Kidney (tissue), 14 donors: Measurements from ENCODE around the gene ATP2A3. TPM values are rescaled to one million over a fixed set of nuclear protein-coding genes. Genes with fewer than 3 reads are reported as not detected.

ENCODE experiments used
- DNase-seq, 5 donors: peaks; one replicate each; pipeline ENCODE4 v3.0.0-alpha.2; 2013 to 2020
- FAIRE-seq: peaks from 2 replicates; lab custom pipeline; 2012; peaks lifted over from hg19 to GRCh38; lab: Jason Lieb, UNC
- H3K27ac ChIP-seq, 2 donors: one replicate each; pipeline ENCODE4 v1.7.0; 2013; ENCODE audit warnings: low read depth in 2 of 2, low read length in 2 of 2, inconsistent platforms in 1 of 2
- H3K27me3 ChIP-seq: one replicate; pipeline ENCODE4 v1.7.1; 2013; ENCODE audit warnings: low read length, inconsistent platforms; ENCODE audit not compliant: control insufficient read depth, insufficient read depth
- H3K36me3 ChIP-seq, 3 donors: one replicate each; pipeline versions ENCODE4 v1.7.0 to v1.7.1; 2013; ENCODE audit warnings: low read length in 3 of 3, control low read depth in 1 of 3, inconsistent platforms in 1 of 3; ENCODE audit not compliant: insufficient read depth in 3 of 3, control insufficient read depth in 2 of 3
- H3K4me1 ChIP-seq, 3 donors: one replicate each; pipeline versions ENCODE4 v1.7.0 to v1.7.1; 2013; ENCODE audit warnings: low read length in 3 of 3, inconsistent platforms in 1 of 3, low read depth in 1 of 3; ENCODE audit not compliant: control insufficient read depth in 2 of 3, insufficient read depth in 2 of 3
- H3K4me3 ChIP-seq, 3 donors: one replicate each; pipeline versions ENCODE4 v1.7.0 to v1.8.1; 2013; ENCODE audit warnings: low read length in 3 of 3, control low read depth in 1 of 3, inconsistent platforms in 1 of 3
- H3K9ac ChIP-seq, 3 donors: one replicate each; pipeline versions ENCODE4 v1.7.0 to v1.7.1; 2013; ENCODE audit warnings: low read length in 3 of 3, control low read depth in 1 of 3, inconsistent platforms in 1 of 3
- H3K9me3 ChIP-seq, 3 donors: one replicate each; pipeline versions ENCODE4 v1.7.0 to v1.7.1; 2013; ENCODE audit warnings: low read length in 3 of 3, control low read depth in 1 of 3, inconsistent platforms in 1 of 3; ENCODE audit not compliant: control insufficient read depth in 2 of 3, insufficient read depth in 1 of 3
- intact Hi-C: fragments of 100-400 bp; cut with DNase I; formaldehyde crosslinking; loops from one replicate; pipeline ENCODE4 v1.11.1; 2022
- polyA plus RNA-seq: library from polyadenylated mRNA; stranded (reverse); fragments of 350-450 nt; fragmentation: Illumina TruSeq; extraction: RNeasy Lipid Tissue Mini Kit (QIAGEN cat#74804); gene quantifications from one replicate; pipeline ENCODE4 v1.2.3, GENCODE V29; 2014; ENCODE audit warnings: low read depth, low replicate concordance; ENCODE audit not compliant: insufficient read depth
- total RNA-seq: library from RNA; stranded (reverse); fragmentation: NEBNext Ultra II Directional; extraction: Animal tissue kit (Norgen Biotek cat#: 25700); gene quantifications from one replicate; pipeline ENCODE4 v1.2.1, GENCODE V29; 2021
- TF ChIP-seq, protein P1 (sequence below): IDR thresholded peaks from 3 replicates; pipeline ENCODE4 v1.5.1; 2012; ENCODE audit warnings: mild to moderate bottlenecking, moderate library complexity, borderline replicate concordance; ENCODE audit not compliant: insufficient read depth; ENCODE audit errors: extremely low read depth
- donor health status: control.
- donor health status: control.
- donor health status: control.
- donor health status: control.
- donor health status: control.
- donor health status: DM: yes; HTN: yes; CAD: no.
- donor health status: Normal renal cell carcinoma (clear cell type).

ATP2A3 gene
- total and polyA plus RNA-seq, 2 donors from 2014 or later, result 9.4 to 52.1 TPM

DNA sequence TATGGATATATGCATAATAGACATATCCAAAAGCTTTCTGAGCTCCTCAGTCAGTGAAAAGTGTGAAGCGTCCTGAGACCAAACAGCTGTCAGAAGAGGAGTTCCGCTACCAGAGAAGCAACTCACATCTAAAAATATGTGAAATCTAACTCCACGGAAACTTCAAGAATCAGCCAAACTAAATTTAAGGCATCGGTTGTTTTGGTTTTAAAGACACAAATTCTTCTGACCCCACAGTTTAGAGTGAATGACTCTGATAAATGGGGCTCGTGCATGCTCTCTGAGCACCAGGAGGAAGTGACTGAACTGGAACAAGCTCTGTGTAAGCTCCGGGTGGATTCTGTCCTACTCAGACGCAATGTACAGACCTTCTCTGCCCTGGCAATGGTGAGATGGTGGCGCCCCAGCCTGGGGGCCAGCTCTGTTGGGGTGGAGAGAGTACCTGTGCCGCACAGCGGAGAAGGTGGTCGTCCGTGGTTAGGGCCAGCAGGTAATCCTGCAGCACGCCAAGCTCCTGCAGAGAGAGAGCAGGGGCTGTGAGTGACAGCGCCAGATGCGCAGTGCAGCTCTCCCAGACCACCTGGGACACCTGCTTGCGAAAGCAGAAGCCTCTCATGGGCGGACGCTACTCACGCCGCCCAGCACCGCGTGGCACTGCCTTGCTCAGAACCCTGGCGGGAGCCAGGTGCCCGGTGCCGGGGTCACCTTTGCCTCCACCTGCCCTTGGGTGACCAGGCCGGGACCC, 44.4 kb upstream of the ATP2A3 start:
- DNase-seq (peak in 3 of 5 donors; percentile 49 to 83 (median 49)), FAIRE-seq (no peak)
- TF ChIP-seq, protein P1, sequence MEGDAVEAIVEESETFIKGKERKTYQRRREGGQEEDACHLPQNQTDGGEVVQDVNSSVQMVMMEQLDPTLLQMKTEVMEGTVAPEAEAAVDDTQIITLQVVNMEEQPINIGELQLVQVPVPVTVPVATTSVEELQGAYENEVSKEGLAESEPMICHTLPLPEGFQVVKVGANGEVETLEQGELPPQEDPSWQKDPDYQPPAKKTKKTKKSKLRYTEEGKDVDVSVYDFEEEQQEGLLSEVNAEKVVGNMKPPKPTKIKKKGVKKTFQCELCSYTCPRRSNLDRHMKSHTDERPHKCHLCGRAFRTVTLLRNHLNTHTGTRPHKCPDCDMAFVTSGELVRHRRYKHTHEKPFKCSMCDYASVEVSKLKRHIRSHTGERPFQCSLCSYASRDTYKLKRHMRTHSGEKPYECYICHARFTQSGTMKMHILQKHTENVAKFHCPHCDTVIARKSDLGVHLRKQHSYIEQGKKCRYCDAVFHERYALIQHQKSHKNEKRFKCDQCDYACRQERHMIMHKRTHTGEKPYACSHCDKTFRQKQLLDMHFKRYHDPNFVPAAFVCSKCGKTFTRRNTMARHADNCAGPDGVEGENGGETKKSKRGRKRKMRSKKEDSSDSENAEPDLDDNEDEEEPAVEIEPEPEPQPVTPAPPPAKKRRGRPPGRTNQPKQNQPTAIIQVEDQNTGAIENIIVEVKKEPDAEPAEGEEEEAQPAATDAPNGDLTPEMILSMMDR, result no peak
- Histone ChIP-seq H3K4me3 (no peak overlapping the region), H3K9me3 (no peaks in the 10 kb centered on the region), H3K27ac (no peak overlapping the region), H3K27me3 (no peaks in the 10 kb centered on the region), H3K9ac (no peak overlapping the region), H3K4me1 (peaks cover 0 to 5% (median 3%) of the 10 kb centered on the region in 3 donors), H3K36me3 (peaks cover 0 to 61% (median 44%) of the 10 kb centered on the region in 3 donors)
- intact Hi-C loops, result loop anchor here (10.0 kb wide), 1 partner anchor 64 kb away; no protein-coding TSS in a partner anchor

- Histone ChIP-seq H3K9ac (no peak overlapping the region), H3K4me1 (peaks cover 0 to 5% (median 3%) of the 10 kb centered on the region in 3 donors), H3K36me3 (peaks cover 0 to 57% (median 41%) of the 10 kb centered on the region in 3 donors), H3K9me3 (no peaks in the 10 kb centered on the region), H3K4me3 (no peak overlapping the region), H3K27me3 (no peaks in the 10 kb centered on the region), H3K27ac (no peak overlapping the region)
- peak in 2 of 5 donors; percentile 11 to 34 for DNase-seq
- TF ChIP-seq, protein P1, result no peak
- intact Hi-C loops, result loop anchor here (10.0 kb wide), 1 partner anchor 63 kb away; no protein-coding TSS in a partner anchor
- FAIRE-seq, result no peak
Measured at GRCh38 chr17:4008082-4008435, 43.8 kb upstream of the ATP2A3 start.

- H3K27ac ChIP-seq, result no peak overlapping the region
- intact Hi-C loops, result loop anchor here (10.0 kb wide), 1 partner anchor 63 kb away; no protein-coding TSS in a partner anchor
- peaks cover 0 to 53% (median 36%) of the 10 kb centered on the region in 3 donors for H3K36me3 ChIP-seq
- H3K4me1 ChIP-seq, result peaks cover 0 to 5% (median 3%) of the 10 kb centered on the region in 3 donors
- no peaks in the 10 kb centered on the region for H3K27me3 ChIP-seq
- TF ChIP-seq, protein P1, result no peak
- no peaks in the 10 kb centered on the region for H3K9me3 ChIP-seq
- H3K9ac ChIP-seq, result no peak overlapping the region
- DNase-seq, result peak in 1 of 5 donors; percentile 71
- no peak for FAIRE-seq
- H3K4me3 ChIP-seq, result no peak overlapping the region
Measured at GRCh38 chr17:4007346-4008081, 43.3 kb upstream of the ATP2A3 start.
